AG04450 (cell line): ENCODE results near the gene CYB561. TPM values are rescaled to one million over a fixed set of nuclear protein-coding genes. Genes with fewer than 3 reads are reported as not detected.

ENCODE experiments used
- CTCF ChIA-PET: fragments of 300-600, 350-600 bp; formaldehyde crosslinking; extraction: SDS; loops from one replicate; lab custom pipeline; 2022; ENCODE audit warnings: antibody characterized with exemption, inconsistent platforms; lab: Charles Lee
- POLR2A ChIA-PET: fragments of 350-600 bp; formaldehyde crosslinking; extraction: SDS; loops from one replicate; lab custom pipeline; 2021; ENCODE audit warnings: antibody characterized with exemption, inconsistent platforms; lab: Yijun Ruan, JAX
- DNase-seq: peaks from one replicate; pipeline ENCODE4 v3.0.0-alpha.2; 2011; ENCODE audit warnings: low read depth, low spot score
- H3K27ac ChIP-seq: one replicate; pipeline ENCODE4 v1.5.1; 2012; ENCODE audit warnings: low read depth, low read length, control low read depth
- H3K27me3 ChIP-seq: one replicate; pipeline ENCODE4 v1.6.0; 2012; ENCODE audit warnings: low read length; ENCODE audit not compliant: control insufficient read depth, insufficient read depth
- H3K4me3 ChIP-seq: 2 replicates; pipeline ENCODE4 v1.5.1; 2011; ENCODE audit warnings: mild to moderate bottlenecking, low read depth, low read length, control low read depth
- H3K9me3 ChIP-seq: 2 replicates; pipeline ENCODE4 v1.5.1; 2012; ENCODE audit warnings: low read length; ENCODE audit not compliant: control insufficient read depth, insufficient read depth
- CTCF ChIP-seq: IDR thresholded peaks from 2 replicates; pipeline ENCODE4 v1.5.1; 2011; ENCODE audit warnings: low read depth, low read length, control low read depth, inconsistent platforms
- polyA plus RNA-seq: library from polyadenylated mRNA; depleted of rRNA; stranded (reverse); fragments of >200 nt; gene quantifications from 2 replicates; pipeline ENCODE4 v1.2.3, GENCODE V29; 2011

The CYB561 gene
- polyA plus RNA-seq, 1 experiment, result 4.9 TPM

GRCh38 chr17:63440770-63441335, 5.3 kb downstream of the CYB561 start:
- DNase-seq, result no peak
- CTCF ChIA-PET, result interaction anchor here (1.5 kb wide), 1 partner anchor 37 kb away, joined by 3 read pairs; no protein-coding TSS in a partner anchor
- Histone ChIP-seq H3K27ac (no peak overlapping the region), H3K9me3 (no peaks in the 10 kb centered on the region; the same call in 1 of the 2 replicates), H3K27me3 (no peaks in the 10 kb centered on the region), H3K4me3 (no peak overlapping the region)
- POLR2A ChIA-PET, result no interaction called here
- TF ChIP-seq CTCF, result no peak

GRCh38 chr17:63440127-63440769, 5.9 kb downstream of the CYB561 start:
- no peak for DNase-seq

GRCh38 chr17:63439687-63440086, 6.4 kb downstream of the CYB561 start:
- ChIA-PET CTCF (interaction anchor here (0.5 to 1.8 kb wide), 4 partner anchors 9 to 112 kb away, joined by 3 to 11 read pairs (median 5); no protein-coding TSS in a partner anchor), POLR2A (interaction anchor here (0.6 to 1.1 kb wide), 3 partner anchors 8 to 413 kb away, joined by 3 to 13 read pairs (median 4); no protein-coding TSS in a partner anchor)

More at GRCh38 chr17:63440127-63440769, 5.9 kb downstream of the CYB561 start:
- TF ChIP-seq CTCF, result no peak
- Histone ChIP-seq H3K9me3 (peaks cover 4% of the 10 kb centered on the region; the same call in 1 of the 2 replicates), H3K27me3 (no peaks in the 10 kb centered on the region), H3K4me3 (no peak overlapping the region), H3K27ac (no peak overlapping the region)
- POLR2A ChIA-PET, result interaction anchor here (0.6 to 1.1 kb wide), 3 partner anchors 8 to 414 kb away, joined by 3 to 13 read pairs (median 4); no protein-coding TSS in a partner anchor
- CTCF ChIA-PET, result interaction anchor here (0.5 to 1.8 kb wide), 4 partner anchors 9 to 111 kb away, joined by 3 to 11 read pairs (median 5); no protein-coding TSS in a partner anchor

GRCh38 chr17:63438092-63439051, 7.7 kb downstream of the CYB561 start:
- no peak for TF ChIP-seq CTCF
- CTCF ChIA-PET, result interaction anchor here (1.6 to 3.6 kb wide), 3 partner anchors 13 to 113 kb away, joined by 4 to 14 read pairs (median 11); no protein-coding TSS in a partner anchor
- POLR2A ChIA-PET, result interaction anchor here (0.5 kb wide), 1 partner anchor 40 kb away, joined by 3 read pairs; no protein-coding TSS in a partner anchor

More at GRCh38 chr17:63439687-63440086, 6.4 kb downstream of the CYB561 start:
- DNase-seq, result no peak
- Histone ChIP-seq H3K27me3 (no peaks in the 10 kb centered on the region), H3K4me3 (no peak overlapping the region), H3K9me3 (peaks cover 6% of the 10 kb centered on the region; the same call in 1 of the 2 replicates), H3K27ac (no peak overlapping the region)
- TF ChIP-seq CTCF, result no peak

More at GRCh38 chr17:63438092-63439051, 7.7 kb downstream of the CYB561 start:
- no peak overlapping the region for H3K4me3 ChIP-seq
- no peak overlapping the region for H3K27ac ChIP-seq
- H3K9me3 ChIP-seq, result peaks cover 10% of the 10 kb centered on the region; the same call in 1 of the 2 replicates
- no peak for DNase-seq
- no peaks in the 10 kb centered on the region for H3K27me3 ChIP-seq
